HG03378 (cell line): Measurements from ENCODE around the gene MMP19.
"Not testable (repeated sequence)": the region's sequence is repeated elsewhere in the genome, so short reads cannot be mapped to it uniquely, and the experiment has no call there.

Source experiments
- ATAC-seq: cut with Tn5 transposase; IDR thresholded peaks from one replicate; pipeline ENCODE4 v1.9.1; 2021; ENCODE audit warnings: mild to moderate bottlenecking, moderate library complexity; ENCODE audit not compliant: unreplicated experiment

Gene MMP19, protein sequence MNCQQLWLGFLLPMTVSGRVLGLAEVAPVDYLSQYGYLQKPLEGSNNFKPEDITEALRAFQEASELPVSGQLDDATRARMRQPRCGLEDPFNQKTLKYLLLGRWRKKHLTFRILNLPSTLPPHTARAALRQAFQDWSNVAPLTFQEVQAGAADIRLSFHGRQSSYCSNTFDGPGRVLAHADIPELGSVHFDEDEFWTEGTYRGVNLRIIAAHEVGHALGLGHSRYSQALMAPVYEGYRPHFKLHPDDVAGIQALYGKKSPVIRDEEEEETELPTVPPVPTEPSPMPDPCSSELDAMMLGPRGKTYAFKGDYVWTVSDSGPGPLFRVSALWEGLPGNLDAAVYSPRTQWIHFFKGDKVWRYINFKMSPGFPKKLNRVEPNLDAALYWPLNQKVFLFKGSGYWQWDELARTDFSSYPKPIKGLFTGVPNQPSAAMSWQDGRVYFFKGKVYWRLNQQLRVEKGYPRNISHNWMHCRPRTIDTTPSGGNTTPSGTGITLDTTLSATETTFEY

DNA sequence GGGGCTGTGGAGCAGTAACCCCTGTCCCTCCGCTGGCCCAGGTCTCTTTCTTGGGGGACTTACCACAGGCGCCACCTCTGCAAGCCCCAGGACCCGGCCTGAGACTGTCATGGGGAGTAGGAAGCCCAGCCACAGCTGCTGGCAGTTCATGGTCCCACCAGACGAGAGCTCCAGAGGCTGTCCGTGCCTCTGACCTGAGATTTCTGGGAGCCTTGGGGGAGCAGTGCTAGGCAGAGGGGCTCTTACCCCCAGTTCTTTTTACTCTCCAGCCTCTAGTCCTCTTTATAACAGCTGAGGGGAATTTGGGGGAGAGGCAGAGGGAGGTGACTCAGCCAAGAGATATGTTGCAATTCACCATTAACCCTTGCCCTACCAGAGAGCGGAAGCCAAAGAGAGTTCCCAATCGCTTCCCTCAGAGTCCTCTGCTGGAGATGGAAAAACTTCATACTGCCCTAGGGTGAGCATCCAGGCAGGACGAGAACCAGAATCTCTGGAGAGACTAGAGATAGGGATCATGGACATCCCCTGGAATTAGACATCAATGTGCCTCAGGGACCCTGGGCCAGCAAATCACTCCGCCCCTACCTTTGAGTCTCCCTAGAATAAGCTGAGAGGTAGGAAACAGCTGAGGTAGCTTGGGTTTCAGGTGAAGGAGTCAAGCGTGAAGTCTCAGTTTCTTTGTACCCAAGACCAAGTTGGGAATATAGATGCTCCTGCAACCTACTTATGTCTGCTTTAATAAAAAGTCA lies at the start of gene MMP19:
MMP19 (minus strand) TSS at position 256 of the 749 bp plus-strand sequence; CDS start at position 150, 106 bp downstream.
- no peak for ATAC-seq

DNA sequence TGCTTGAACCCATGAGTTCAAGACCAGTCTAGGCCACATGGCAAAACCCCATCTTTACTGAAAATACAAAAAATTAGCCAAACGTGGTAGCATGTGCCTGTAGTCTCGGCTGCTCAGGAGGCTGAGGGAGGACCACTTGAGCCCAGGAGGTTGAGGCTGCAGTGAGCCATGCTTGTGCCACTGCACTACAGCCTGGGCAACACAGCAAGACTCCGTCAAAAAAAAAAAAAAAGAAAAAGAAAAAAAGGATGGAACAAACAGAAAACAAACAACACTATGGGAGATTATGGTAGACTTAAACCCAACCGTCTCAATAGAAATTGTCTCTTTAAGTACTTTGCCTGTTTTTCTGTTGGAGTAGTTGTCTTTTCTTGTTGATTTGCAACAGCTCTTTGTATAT lies 48.6 kb upstream of the MMP19 start:
- no peak for ATAC-seq

DNA sequence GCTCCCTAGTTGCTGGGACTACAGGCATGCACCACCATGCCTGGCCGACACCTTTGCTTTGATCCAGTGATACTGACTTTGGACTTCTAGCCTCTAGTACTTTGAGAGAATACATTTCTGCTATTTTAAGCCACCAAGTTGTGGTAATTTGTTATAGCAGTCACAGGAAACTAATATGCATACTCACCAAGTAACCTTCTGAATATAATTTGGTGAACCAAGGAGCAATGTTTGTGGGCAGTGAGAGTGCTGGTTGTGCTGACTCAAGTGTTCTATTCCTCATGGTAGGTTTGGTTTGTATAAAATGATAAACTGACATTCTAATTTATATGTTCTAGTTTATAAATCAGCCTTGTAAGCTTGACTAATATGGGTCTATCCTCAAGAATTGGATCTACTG lies 42.4 kb upstream of the MMP19 start:
- no peak for ATAC-seq

DNA sequence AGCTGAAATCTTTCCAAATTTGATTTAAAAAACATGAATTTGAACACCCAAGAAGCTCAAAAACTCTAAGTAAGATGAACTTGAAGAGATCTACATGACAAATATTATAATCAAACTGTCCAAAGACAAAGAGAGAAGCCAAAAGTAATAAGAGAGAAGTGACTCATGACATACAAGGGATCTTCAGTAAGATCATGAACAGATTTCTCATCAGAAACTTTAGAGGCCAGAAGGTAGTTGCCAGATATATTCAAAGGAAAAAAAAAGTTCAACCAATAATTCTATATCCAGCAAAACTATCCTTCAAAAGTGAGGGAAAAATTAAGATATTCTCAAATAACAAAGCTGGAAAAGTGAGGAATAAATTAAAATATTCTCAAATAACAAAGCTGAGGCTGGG lies 35.1 kb upstream of the MMP19 start:
- ATAC-seq: no peak

DNA sequence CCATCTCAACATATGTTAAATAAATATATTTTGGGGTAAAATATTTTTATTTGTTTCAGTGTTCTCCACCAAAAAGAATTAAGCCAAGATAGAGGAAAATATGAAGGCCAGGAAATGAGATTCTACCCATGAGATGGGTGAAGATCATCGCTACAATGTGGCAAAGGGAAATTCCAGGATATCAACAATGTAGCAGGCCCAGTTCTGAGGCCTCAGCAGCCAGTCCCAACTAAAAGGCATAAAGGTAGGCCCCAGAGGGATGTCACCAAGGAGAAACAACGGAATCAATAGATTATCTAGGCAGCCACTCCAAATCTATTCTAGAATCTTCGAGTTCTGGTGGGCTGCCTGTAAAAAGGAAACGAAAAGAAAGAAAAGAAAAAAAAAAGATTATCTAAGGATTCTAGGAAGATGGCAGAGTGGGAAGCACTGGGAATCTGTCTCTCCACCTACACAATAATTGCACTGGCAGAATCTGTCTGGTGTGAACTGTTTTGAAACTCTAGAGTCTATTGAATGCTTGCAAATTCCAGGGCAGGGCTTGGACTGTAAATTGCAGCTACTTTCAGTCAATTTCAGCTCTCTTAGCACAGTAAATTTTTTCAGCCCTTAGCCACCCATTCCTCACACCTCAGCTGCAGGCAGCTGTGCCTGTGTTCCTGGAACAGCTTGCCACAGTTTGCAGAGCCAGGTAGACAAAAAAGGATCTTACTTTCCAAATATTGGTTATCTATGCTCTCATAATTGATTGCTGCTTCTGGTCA lies 33.1 kb upstream of the MMP19 start:
- ATAC-seq: no peak

DNA sequence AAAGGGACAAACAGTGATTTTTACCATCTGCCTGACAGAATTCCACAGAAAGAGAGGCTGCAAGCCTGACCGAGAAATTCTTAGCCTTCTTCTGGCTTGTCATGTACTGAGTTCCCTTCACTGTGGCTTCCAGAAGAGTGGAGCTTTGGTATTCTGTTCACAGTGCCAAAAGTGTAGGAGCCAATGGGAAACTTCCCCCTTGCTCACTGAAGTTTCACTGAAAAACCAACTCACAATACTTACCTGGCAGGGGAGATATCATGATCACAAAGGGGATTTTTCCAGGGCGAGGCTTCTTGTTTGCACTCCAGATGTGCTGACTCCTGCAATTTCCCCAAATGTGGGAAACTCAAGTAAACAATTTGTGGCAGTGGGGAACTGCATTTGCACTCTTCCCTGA lies 31.7 kb upstream of the MMP19 start:
- no peak for ATAC-seq

DNA sequence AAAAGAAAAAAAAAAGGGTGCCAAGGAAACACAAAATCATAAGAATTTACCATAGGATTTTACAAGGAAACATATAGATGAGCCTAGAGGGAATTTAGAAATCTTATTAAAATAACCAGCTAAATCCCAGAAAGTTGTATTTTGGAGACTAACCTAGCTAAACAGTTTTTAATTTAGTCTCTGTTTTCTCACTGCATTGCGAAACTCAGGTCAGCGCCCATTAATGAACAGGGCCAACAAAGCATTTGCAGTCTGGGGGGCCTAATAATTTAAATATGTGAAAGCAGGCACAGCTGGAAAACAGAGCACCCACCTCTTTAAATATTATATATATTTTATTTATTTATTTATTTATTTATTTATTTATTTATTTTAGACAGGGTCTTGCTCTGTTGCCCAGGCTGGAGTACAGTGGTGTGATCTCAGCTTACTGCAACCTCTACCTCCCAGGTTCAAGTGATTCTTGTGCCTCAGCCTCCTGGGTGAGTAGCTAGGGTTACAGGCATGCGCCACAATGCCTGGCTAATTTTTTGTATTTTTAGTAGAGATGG lies 23.8 kb upstream of the MMP19 start:
- not testable (repeated sequence) for ATAC-seq

DNA sequence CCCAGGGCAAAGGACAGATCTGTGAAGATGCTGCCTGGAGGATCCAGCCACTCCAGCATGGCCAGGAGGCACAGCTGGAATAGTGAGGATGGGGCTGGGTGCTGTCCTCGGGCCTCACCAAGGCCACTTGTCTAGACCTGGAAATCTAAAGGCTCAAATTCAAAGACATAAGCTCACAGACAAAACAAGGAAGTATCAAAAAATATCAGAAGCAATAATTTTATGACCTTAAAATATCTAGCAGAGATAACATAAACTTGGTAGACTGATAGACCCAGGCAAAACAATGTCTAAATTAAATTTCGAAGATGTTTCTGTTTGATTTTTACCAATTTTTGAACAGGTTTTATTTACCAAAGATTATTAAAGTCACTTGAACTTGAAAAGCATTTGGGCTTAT lies 22.6 kb upstream of the MMP19 start:
- no peak for ATAC-seq

DNA sequence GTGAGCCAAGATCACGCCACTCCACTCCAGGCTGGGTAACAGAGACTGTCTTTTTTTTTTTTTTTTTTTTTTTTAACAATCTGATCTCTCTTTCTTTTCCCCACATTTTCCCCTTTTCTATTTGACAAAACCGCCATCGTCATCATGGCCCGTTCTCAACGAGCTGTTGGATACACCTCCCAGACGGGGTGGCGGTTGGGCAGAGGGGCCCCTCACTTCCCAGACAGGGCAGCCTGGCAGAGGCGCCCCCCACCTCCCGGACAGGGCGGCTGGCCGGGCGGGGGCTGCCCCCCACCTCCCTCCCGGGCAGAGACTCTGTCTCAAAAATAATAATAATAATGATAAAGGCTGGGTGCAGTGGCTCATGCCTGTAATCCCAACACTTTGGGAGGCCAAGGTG lies 20.2 kb upstream of the MMP19 start:
- not testable (repeated sequence) for ATAC-seq

DNA sequence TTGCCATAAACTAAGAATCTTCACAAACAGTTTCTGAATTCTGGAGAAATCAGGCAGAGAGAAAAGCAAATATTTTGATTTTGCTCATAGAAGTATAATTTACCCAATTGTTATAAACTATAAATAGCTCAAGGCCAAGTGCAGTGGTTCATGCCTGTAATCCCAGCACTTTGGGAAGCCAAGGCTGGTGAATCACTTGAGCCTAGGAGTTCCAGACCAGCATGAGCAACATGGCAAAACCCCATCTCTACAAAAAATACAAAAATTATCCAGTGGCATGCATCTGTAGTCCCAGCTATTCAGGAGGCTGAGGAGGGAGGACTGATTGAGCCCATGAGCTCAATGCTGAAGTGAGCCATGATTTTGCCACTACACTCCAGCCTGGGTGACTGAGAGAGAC lies 19.6 kb upstream of the MMP19 start:
- no peak for ATAC-seq

DNA sequence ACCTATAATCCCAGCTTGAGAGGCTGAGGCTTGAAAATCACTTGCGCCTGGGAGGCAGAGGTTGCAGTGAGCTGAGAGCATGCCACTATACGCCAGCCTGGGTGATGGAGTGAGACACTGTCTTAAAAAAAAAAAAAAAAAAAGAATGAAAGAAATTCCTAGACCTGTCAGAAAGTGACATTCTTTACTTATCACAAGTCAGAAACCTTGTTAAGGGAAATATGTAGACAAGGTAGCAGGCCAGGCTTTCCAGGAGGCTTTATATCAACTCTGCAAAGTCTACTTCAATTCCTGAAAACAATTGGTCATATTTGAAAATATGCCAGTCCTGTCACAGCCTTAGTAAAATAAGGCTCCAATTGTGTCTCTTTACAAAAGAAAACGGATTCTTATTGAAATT lies 19.1 kb upstream of the MMP19 start:
- ATAC-seq: no peak

DNA sequence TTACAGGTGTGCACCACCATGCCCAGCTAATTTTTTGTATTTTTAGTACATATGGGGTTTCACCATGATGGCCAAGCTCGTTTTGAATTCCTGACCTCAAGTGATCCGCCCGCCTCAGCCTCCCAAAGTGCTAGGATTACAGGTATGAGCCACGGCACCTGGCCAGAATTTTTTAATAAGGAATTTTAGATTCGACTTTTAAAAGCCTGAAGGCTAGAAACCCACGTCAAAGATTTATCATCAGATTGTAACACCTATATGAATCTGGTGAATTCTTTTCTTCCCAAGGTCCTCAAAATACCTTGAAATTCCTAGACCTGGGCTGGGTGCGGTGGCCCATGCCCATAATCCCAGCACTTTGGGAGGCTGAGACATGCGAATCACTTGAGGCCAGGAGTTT lies 18.7 kb upstream of the MMP19 start:
- ATAC-seq: no peak

DNA sequence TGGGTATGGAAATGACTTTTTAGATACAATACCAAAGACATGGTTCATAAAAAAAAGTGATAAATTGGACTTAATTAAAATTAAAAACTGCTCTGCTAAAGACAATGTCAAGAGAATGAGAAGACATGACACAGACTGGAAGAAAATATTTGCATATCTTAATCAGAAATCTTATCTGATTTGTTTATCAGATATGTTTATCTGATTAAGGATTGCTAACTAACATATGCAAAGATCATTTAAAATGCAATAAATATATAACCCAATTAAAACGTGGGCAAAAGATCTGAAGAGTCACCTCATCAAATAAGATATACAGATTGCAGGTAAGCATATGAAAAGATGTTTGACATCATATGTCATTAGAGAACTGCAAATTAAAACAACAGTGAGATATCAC lies 10.0 kb upstream of the MMP19 start:
- ATAC-seq: no peak

DNA sequence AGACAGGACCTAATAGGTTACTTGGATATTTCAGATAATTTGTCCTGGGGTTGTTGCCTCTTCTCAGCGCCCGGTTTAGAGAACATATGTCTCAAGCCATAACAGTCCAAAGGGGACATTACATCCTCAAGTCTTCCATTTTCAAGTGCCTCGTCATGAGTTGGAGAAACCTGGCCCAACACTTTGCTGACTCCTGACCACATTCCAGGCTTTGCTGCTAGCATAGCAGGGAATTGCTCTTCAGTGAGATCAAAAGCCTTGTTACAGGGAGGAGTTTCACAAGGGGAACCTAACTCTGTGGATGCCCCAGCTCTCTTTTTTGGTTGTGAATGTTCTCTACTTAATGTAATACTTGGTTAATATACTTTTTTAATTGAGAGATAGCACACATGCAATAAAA lies 8.2 kb upstream of the MMP19 start:
- no peak for ATAC-seq

DNA sequence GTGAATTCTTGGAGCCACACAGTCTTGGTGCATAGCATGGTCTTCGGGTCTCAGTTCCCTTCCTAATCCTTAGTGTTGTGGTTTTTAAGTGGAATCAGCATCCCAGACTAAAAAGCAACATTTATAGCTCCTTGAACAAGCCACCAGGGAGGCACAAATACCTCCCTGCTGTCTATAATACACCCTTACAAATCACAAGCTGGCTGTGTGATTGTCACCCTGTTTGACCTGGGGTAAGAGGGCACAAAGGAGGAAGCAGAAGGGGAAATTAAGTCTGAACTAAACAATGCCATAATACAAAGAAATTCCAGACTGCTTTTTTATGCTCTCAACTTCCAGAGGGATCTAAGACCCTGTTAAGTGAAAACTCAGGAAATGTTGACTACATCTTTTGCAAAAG lies 7.7 kb upstream of the MMP19 start:
- ATAC-seq: no peak

DNA sequence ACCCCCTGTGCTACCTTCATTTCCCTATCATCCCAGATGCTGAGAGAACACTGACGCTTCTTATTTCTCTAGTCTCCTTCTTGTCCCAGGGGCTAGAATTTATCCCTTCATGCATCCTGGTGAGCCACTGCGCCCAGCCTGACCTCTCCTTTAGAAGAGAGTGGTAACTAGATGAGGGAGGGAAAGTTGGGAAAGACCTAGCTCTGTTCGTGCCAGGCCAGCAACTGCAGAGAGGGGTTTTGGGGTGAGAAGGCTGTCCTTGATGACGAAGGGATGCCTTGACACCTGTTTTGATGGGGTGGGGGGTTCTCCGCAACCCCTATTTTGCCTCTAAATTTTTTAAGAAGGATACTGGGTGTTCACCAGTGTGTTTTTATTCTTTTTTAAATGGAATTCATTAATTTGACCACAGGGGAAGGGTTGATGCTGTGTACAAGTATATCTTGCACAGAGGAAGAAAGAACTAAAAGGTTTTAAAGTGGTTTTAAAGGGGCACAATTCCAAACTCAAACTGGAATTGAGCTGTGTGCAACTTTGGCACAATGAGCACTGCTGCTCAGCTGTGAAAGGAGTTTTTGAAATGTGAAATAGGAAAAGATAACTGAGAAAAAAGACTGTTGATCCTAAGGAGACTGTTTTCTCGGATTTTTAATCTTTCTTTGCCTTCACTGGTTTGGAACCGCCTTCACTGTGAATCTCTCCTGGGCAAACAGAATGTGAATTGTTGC lies 7.0 kb upstream of the MMP19 start:
- ATAC-seq: no peak

DNA sequence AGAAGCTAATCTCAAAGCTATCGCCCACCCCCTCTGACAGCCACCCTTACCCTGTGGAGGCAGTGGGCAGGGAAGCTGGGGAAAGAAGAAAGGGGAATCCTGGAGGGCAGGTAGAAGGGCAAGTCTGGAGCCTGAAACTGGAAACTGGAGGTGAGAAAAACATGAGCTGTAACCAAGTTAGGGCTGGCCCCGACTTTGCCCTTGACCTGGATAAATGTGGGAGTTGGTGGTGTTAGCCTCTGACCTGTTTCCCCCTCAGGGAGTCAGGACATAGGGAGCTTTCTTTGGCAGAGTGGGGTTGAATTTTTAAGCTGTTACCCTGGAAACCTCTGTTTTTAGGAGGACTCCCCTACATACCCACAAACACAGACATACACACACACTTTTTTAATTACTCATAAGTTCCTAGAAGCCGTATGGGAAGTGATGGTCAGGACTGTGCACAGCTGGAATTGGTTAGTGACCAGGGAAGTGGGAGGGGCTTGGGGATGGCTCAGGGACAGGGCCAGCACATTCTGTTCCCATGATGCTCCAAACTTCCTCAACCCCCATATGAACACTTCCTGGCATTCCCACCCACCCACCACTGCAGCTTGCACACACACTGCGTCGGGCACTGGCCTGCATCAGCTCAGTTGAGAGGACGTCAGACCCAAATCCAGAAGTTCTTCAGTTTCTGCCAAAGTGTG lies 5.0 kb upstream of the MMP19 start:
- no peak for ATAC-seq

DNA sequence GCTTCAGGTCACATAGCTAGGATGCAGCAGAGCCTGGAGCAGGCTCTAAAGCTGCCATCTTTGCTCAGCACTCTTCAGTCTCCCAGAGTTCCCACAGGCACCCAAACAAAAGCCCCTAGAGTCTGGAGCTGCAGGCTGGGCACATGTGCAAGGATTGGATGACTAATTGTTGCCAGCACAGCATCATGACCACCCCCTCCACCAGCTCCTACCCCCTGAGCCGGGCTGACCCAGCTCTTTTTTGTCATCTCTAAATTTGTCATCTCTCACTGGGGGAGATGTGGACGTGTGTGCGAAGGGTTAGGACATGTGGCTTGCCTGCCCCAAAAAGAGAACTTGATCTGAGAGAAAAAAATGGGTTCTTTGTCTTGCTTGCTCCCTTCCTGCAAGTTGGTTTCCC lies 4.3 kb upstream of the MMP19 start:
- no peak for ATAC-seq

DNA sequence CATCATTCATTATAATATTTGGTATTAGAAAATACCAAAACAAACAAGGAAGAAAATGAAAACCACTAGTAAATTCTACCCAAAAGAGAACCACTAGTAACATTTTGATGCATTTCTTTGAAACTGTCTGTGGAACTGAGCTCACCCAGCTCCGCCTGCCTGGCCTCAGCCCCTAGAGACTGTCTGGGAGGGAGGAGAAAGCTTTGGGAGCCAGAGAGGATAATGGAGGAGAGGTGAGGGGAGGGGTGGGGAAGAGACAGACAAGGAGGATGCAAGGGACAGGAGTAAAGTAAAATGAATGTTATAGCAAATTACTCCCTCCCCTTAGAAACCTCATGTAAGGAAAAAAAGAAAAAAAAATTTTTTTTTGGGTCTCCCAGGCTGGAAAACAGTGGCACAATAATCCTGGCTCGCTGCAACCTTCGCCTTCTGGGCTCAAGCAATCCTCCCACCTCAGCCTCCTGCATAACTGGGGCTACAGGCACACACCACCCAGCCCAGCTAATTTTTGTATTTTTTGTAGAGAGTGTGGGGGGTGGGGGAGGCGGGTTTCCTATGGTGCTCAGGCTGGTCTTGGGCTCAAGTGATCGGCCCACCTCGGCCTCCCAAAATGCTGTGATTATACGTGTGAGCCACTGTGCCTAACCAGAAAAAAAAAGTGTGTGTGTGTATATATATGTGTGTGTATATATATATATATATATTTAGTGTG lies 3.2 kb upstream of the MMP19 start:
- ATAC-seq: no peak
